ENCODE measurements around the gene NCKAP5.

DNA sequence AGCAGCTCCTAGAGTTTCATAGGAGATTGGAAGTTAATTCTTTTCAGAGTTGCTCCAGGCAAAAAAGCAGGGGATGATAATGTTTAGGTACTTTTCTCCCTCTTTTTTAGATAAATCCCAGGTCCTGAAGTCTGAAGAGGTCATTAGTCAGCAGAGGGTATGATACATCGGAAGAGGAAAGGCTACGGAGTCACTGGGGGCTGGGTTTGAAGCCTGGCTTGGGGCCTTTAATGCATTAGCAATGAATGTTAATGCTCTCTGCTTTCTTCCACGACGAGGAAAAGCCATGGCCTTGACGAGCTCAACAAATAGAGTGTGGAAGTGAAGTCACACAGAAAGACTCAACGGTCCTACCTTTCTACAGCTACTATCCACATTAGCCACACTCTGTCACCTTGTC, 235.1 kb downstream of the NCKAP5 start:
- no peak for TF ChIP-seq EZH2 (IDR thresholded peaks at IDR 0.05; ENCODE audit: insufficient read depth, low read length)
- TF ChIP-seq, protein P1, sequence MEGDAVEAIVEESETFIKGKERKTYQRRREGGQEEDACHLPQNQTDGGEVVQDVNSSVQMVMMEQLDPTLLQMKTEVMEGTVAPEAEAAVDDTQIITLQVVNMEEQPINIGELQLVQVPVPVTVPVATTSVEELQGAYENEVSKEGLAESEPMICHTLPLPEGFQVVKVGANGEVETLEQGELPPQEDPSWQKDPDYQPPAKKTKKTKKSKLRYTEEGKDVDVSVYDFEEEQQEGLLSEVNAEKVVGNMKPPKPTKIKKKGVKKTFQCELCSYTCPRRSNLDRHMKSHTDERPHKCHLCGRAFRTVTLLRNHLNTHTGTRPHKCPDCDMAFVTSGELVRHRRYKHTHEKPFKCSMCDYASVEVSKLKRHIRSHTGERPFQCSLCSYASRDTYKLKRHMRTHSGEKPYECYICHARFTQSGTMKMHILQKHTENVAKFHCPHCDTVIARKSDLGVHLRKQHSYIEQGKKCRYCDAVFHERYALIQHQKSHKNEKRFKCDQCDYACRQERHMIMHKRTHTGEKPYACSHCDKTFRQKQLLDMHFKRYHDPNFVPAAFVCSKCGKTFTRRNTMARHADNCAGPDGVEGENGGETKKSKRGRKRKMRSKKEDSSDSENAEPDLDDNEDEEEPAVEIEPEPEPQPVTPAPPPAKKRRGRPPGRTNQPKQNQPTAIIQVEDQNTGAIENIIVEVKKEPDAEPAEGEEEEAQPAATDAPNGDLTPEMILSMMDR (IDR thresholded peaks at IDR 0.05; ENCODE audit: insufficient read depth, low read depth, low read length): no peak
